ENCODE measurements around the gene FCSK. TPM values are rescaled to one million over a fixed set of nuclear protein-coding genes. Genes with fewer than 3 reads are reported as not detected.
A peak's percentile ranks its signal among the peaks of the same experiment; 100 is the strongest.

Gene FCSK
- total and polyA plus RNA-seq, 10 of the 15 experiments (the other 5 are each of a cell fraction or from before 2014, with no cell fraction given), result 0.60 to 17.6 (median 7.4) TPM

DNA sequence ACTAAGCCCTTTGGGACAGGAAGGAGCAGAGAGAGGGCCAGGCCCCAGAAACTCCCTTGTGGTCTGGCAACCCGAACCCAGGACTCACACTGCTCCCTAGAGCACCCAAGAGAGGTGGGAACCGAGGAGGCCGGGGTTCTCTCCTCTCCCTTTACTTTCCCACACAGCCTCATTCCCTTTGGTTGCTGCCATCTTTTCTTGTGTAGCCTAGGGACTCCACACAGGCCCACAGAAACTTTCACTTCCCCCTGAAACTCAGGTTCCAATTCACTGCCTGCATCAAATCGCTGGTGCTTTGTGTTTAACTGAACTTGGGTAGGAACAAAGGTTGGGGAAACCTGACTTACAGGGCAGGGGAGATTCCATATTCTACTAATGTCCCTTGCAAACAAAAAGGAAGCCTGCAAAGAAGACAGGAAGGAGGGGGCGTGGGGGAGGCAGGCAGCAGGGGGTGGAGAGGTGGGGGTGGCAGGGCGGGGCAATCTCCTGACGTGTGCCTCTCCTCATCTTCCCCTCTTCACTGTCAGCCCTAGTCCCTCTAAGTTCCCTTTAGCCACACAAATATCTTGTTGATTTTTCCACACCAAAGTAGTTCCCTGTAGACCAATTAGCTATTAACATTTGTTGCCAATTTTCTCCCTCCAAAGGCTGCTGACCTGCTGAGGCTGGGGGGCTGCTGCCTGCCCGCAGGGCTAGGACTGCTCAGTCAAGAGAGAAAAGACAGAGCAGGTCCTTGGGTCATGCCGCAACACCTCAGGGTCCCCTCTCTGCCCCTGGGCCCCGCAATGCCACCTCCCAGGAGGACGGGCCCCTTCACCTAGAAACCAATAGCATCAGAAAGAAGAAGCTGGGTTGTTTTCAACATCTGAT, 23.5 kb upstream of the FCSK start (continued):
- TF ChIP-seq EP300 (IDR thresholded peaks at IDR 0.05; ENCODE audit: borderline replicate concordance in 1 of 2, control insufficient read depth in 1 of 2, low read depth in 2 of 2, low read length in 2 of 2), result peak; percentile 88 to 94
- TF ChIP-seq MYB (IDR thresholded peaks at IDR 0.05; ENCODE audit: borderline replicate concordance, low read depth, low read length), result 0 out of 2 replicates have a peak, but pooled peaks have one; percentile 43
- TF ChIP-seq, protein P1, sequence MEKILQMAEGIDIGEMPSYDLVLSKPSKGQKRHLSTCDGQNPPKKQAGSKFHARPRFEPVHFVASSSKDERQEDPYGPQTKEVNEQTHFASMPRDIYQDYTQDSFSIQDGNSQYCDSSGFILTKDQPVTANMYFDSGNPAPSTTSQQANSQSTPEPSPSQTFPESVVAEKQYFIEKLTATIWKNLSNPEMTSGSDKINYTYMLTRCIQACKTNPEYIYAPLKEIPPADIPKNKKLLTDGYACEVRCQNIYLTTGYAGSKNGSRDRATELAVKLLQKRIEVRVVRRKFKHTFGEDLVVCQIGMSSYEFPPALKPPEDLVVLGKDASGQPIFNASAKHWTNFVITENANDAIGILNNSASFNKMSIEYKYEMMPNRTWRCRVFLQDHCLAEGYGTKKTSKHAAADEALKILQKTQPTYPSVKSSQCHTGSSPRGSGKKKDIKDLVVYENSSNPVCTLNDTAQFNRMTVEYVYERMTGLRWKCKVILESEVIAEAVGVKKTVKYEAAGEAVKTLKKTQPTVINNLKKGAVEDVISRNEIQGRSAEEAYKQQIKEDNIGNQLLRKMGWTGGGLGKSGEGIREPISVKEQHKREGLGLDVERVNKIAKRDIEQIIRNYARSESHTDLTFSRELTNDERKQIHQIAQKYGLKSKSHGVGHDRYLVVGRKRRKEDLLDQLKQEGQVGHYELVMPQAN (conservative IDR thresholded peaks at IDR 0.05), result 0 out of 2 replicates have a peak, but pooled peaks have one; percentile 46
- TF ChIP-seq, protein P2, sequence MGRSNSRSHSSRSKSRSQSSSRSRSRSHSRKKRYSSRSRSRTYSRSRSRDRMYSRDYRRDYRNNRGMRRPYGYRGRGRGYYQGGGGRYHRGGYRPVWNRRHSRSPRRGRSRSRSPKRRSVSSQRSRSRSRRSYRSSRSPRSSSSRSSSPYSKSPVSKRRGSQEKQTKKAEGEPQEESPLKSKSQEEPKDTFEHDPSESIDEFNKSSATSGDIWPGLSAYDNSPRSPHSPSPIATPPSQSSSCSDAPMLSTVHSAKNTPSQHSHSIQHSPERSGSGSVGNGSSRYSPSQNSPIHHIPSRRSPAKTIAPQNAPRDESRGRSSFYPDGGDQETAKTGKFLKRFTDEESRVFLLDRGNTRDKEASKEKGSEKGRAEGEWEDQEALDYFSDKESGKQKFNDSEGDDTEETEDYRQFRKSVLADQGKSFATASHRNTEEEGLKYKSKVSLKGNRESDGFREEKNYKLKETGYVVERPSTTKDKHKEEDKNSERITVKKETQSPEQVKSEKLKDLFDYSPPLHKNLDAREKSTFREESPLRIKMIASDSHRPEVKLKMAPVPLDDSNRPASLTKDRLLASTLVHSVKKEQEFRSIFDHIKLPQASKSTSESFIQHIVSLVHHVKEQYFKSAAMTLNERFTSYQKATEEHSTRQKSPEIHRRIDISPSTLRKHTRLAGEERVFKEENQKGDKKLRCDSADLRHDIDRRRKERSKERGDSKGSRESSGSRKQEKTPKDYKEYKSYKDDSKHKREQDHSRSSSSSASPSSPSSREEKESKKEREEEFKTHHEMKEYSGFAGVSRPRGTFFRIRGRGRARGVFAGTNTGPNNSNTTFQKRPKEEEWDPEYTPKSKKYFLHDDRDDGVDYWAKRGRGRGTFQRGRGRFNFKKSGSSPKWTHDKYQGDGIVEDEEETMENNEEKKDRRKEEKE (IDR thresholded peaks at IDR 0.05), result no peak
- 0 out of 2 replicates have a peak, but pooled peaks have one; percentile 46 for TF ChIP-seq ZNF207 (IDR thresholded peaks at IDR 0.05; ENCODE audit: borderline replicate concordance)
- no peak; the same call in 1 of the 2 replicates for TF ChIP-seq FOXK2 (IDR thresholded peaks at IDR 0.05)
- no peak for TF ChIP-seq NFIC (IDR thresholded peaks at IDR 0.05; ENCODE audit: low read depth, low read length)
- 0 out of 2 replicates have a peak, but pooled peaks have one; percentile 75 for TF ChIP-seq CHD4 (IDR thresholded peaks at IDR 0.05)
- TF ChIP-seq DPF2 (IDR thresholded peaks at IDR 0.05), result peak; percentile 89
- TF ChIP-seq, protein P3, sequence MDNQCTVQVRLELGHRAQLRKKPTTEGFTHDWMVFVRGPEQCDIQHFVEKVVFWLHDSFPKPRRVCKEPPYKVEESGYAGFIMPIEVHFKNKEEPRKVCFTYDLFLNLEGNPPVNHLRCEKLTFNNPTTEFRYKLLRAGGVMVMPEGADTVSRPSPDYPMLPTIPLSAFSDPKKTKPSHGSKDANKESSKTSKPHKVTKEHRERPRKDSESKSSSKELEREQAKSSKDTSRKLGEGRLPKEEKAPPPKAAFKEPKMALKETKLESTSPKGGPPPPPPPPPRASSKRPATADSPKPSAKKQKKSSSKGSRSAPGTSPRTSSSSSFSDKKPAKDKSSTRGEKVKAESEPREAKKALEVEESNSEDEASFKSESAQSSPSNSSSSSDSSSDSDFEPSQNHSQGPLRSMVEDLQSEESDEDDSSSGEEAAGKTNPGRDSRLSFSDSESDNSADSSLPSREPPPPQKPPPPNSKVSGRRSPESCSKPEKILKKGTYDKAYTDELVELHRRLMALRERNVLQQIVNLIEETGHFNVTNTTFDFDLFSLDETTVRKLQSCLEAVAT (IDR thresholded peaks at IDR 0.05), result 0 out of 2 replicates have a peak, but pooled peaks have one; percentile 60
- TF ChIP-seq, protein P4, sequence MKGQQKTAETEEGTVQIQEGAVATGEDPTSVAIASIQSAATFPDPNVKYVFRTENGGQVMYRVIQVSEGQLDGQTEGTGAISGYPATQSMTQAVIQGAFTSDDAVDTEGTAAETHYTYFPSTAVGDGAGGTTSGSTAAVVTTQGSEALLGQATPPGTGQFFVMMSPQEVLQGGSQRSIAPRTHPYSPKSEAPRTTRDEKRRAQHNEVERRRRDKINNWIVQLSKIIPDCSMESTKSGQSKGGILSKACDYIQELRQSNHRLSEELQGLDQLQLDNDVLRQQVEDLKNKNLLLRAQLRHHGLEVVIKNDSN (IDR thresholded peaks at IDR 0.05; ENCODE audit: borderline replicate concordance, extremely low read length, insufficient read depth, low read depth, low read length), result no peak
- TF ChIP-seq, protein P5, sequence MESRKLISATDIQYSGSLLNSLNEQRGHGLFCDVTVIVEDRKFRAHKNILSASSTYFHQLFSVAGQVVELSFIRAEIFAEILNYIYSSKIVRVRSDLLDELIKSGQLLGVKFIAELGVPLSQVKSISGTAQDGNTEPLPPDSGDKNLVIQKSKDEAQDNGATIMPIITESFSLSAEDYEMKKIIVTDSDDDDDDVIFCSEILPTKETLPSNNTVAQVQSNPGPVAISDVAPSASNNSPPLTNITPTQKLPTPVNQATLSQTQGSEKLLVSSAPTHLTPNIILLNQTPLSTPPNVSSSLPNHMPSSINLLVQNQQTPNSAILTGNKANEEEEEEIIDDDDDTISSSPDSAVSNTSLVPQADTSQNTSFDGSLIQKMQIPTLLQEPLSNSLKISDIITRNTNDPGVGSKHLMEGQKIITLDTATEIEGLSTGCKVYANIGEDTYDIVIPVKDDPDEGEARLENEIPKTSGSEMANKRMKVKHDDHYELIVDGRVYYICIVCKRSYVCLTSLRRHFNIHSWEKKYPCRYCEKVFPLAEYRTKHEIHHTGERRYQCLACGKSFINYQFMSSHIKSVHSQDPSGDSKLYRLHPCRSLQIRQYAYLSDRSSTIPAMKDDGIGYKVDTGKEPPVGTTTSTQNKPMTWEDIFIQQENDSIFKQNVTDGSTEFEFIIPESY (IDR thresholded peaks at IDR 0.05), result no peak
- TF ChIP-seq TBL1XR1 (IDR thresholded peaks at IDR 0.05; ENCODE audit: low read depth, low read length), result peak; percentile 97
- TF ChIP-seq JUNB (IDR thresholded peaks at IDR 0.05), result 0 out of 2 replicates have a peak, but pooled peaks have one; percentile 27
- no peak for TF ChIP-seq ESRRA (IDR thresholded peaks at IDR 0.05; ENCODE audit: low read length)
- TF ChIP-seq RELA (IDR thresholded peaks at IDR 0.05; ENCODE audit: borderline replicate concordance, partially characterized antibody), result peak; percentile 54
- TF ChIP-seq SMC3 (IDR thresholded peaks at IDR 0.05; ENCODE audit: borderline replicate concordance, low read length), result peak; percentile 29; the same call in 1 of the 2 replicates
- TF ChIP-seq IRF4 (IDR thresholded peaks at IDR 0.05; ENCODE audit: low read depth, low read length), result peak; percentile 96
